GM20431 (cell line): ENCODE results near the gene SULT1B1.

Experiments
- in situ Hi-C: fragments of 300-500 bp; cut with MseI, MboI; formaldehyde crosslinking; loops from one replicate; pipeline ENCODE4 v1.15.0; 2020; ENCODE audit warnings: low sequenced_read_pairs; ENCODE audit not compliant: unreplicated experiment

The SULT1B1 gene

GRCh38 chr4:69707807-69708206 is 52.6 kb downstream of the SULT1B1 start:
- in situ Hi-C loops: no loop called here

- in situ Hi-C loops: no loop called here
Observed at GRCh38 chr4:69702201-69702600, 58.2 kb downstream of the SULT1B1 start.

GRCh38 chr4:69701696-69702095 is 58.7 kb downstream of the SULT1B1 start:
- in situ Hi-C loops: no loop called here

- in situ Hi-C loops: loop anchor here (10.0 to 25.0 kb wide), 2 partner anchors 187 to 490 kb away; partner anchors contain the start of gene ODAM
Observed at GRCh38 chr4:69697536-69698242, 62.7 kb downstream of the SULT1B1 start.

GRCh38 chr4:69689599-69689998 is 70.8 kb downstream of the SULT1B1 start:
- in situ Hi-C loops: loop anchor here (25.0 kb wide), 1 partner anchor 498 kb away; the partner anchor contains the start of gene ODAM

- in situ Hi-C loops: loop anchor here (25.0 kb wide), 1 partner anchor 502 kb away; the partner anchor contains the start of gene ODAM
Observed at GRCh38 chr4:69684804-69685203, 75.6 kb downstream of the SULT1B1 start.
